ENCODE data around the gene CAP1. TPM values are rescaled to one million over a fixed set of nuclear protein-coding genes. Genes with fewer than 3 reads are reported as not detected.

The CAP1 gene
- polyA plus RNA-seq, 4 donors = 186 to 224 (median 191) TPM

- H3K9me3 ChIP-seq (ENCODE audit: control insufficient read depth in 2 of 2, insufficient read depth in 1 of 2, low read depth in 1 of 2, low read length in 1 of 2) = no peaks in the 10 kb centered on the region
These were observed 16.9 kb downstream of the CAP1 start for GRCh38 chr1:40057310-40058030.

GRCh38 chr1:40058097-40058452 is 17.5 kb downstream of the CAP1 start:
- Histone ChIP-seq H3K4me1 (ENCODE audit: control insufficient read depth in 3 of 3, insufficient read depth in 2 of 3, low read depth in 1 of 3, low read length in 2 of 3) (peaks cover 17 to 33% (median 24%) of the 10 kb centered on the region in 3 donors), H3K27ac (ENCODE audit: low read depth in 1 of 3, low read length in 2 of 3) (peak overlapping the region; percentile 19 to 34 (median 34)), H3K36me3 (ENCODE audit: control insufficient read depth in 3 of 3, insufficient read depth in 2 of 3, low read depth in 1 of 3, low read length in 3 of 3) (peaks cover 10 to 24% (median 17%) of the 10 kb centered on the region in 3 donors), H3K27me3 (ENCODE audit: control insufficient read depth in 3 of 3, insufficient read depth in 3 of 3, low read length in 3 of 3) (no peaks in the 10 kb centered on the region), H3K9me3 (ENCODE audit: control insufficient read depth in 2 of 2, insufficient read depth in 1 of 2, low read depth in 1 of 2, low read length in 1 of 2) (no peaks in the 10 kb centered on the region), H3K4me3 (ENCODE audit: low read depth in 1 of 3, low read length in 3 of 3) (no peak overlapping the region)
- DNase-seq (no peak), FAIRE-seq (no peak)
- 84 to 96% (median 90%) methylated on average over 1 of the region's 1 CpG for WGBS, 3 donors

More at GRCh38 chr1:40057310-40058030, 16.9 kb downstream of the CAP1 start:
- 71 to 82% (median 72%) methylated on average over 1 of the region's 1 CpG for WGBS, 3 donors
- no peak for DNase-seq
- H3K4me3 ChIP-seq (ENCODE audit: low read depth in 1 of 3, low read length in 3 of 3) = no peak overlapping the region
- H3K36me3 ChIP-seq (ENCODE audit: control insufficient read depth in 3 of 3, insufficient read depth in 2 of 3, low read depth in 1 of 3, low read length in 3 of 3) = peaks cover 10 to 22% (median 16%) of the 10 kb centered on the region in 3 donors
- H3K27me3 ChIP-seq (ENCODE audit: control insufficient read depth in 3 of 3, insufficient read depth in 3 of 3, low read length in 3 of 3) = no peaks in the 10 kb centered on the region
- H3K4me1 ChIP-seq (ENCODE audit: control insufficient read depth in 3 of 3, insufficient read depth in 2 of 3, low read depth in 1 of 3, low read length in 2 of 3) = peaks cover 17 to 33% (median 24%) of the 10 kb centered on the region in 3 donors
- FAIRE-seq = no peak
- H3K27ac ChIP-seq (ENCODE audit: low read depth in 1 of 3, low read length in 2 of 3) = peak overlapping the region in 1 of 3 donors; percentile 27

GRCh38 chr1:40058453-40059337 is 18.2 kb downstream of the CAP1 start:
- Histone ChIP-seq H3K36me3 (ENCODE audit: control insufficient read depth in 3 of 3, insufficient read depth in 2 of 3, low read depth in 1 of 3, low read length in 3 of 3) (peaks cover 10 to 27% (median 17%) of the 10 kb centered on the region in 3 donors), H3K27ac (ENCODE audit: low read depth in 1 of 3, low read length in 2 of 3) (peak overlapping the region; percentile 40 to 82 (median 82)), H3K4me1 (ENCODE audit: control insufficient read depth in 3 of 3, insufficient read depth in 2 of 3, low read depth in 1 of 3, low read length in 2 of 3) (peaks cover 17 to 31% (median 24%) of the 10 kb centered on the region in 3 donors), H3K9me3 (ENCODE audit: control insufficient read depth in 2 of 2, insufficient read depth in 1 of 2, low read depth in 1 of 2, low read length in 1 of 2) (no peaks in the 10 kb centered on the region), H3K4me3 (ENCODE audit: low read depth in 1 of 3, low read length in 3 of 3) (no peak overlapping the region), H3K27me3 (ENCODE audit: control insufficient read depth in 3 of 3, insufficient read depth in 3 of 3, low read length in 3 of 3) (no peaks in the 10 kb centered on the region)
- DNase-seq = peak; percentile 48 to 53
- WGBS, 3 donors = 60 to 69% (median 67%) methylated on average over 7 of the region's 7 CpGs
- FAIRE-seq = no peak

- H3K36me3 ChIP-seq (ENCODE audit: control insufficient read depth in 3 of 3, insufficient read depth in 2 of 3, low read depth in 1 of 3, low read length in 3 of 3) = peaks cover 12 to 34% (median 22%) of the 10 kb centered on the region in 3 donors
- peaks cover 15 to 26% (median 23%) of the 10 kb centered on the region in 3 donors for H3K4me1 ChIP-seq (ENCODE audit: control insufficient read depth in 3 of 3, insufficient read depth in 2 of 3, low read depth in 1 of 3, low read length in 2 of 3)
- no peaks in the 10 kb centered on the region for H3K27me3 ChIP-seq (ENCODE audit: control insufficient read depth in 3 of 3, insufficient read depth in 3 of 3, low read length in 3 of 3)
- H3K27ac ChIP-seq (ENCODE audit: low read depth in 1 of 3, low read length in 2 of 3) = peak overlapping the region; percentile 40 to 83 (median 82)
- no peaks in the 10 kb centered on the region for H3K9me3 ChIP-seq (ENCODE audit: control insufficient read depth in 2 of 2, insufficient read depth in 1 of 2, low read depth in 1 of 2, low read length in 1 of 2)
- H3K4me3 ChIP-seq (ENCODE audit: low read depth in 1 of 3, low read length in 3 of 3) = no peak overlapping the region
- WGBS, 3 donors = 39 to 56% (median 46%) methylated on average over 4 of the region's 4 CpGs
- peak; percentile 35 to 62 for DNase-seq
- FAIRE-seq = no peak
These were observed 18.9 kb downstream of the CAP1 start for GRCh38 chr1:40059338-40059959.

- Histone ChIP-seq H3K27ac (ENCODE audit: low read depth in 1 of 3, low read length in 2 of 3) (peak overlapping the region; percentile 40 to 83 (median 50)), H3K27me3 (ENCODE audit: control insufficient read depth in 3 of 3, insufficient read depth in 3 of 3, low read length in 3 of 3) (no peaks in the 10 kb centered on the region), H3K36me3 (ENCODE audit: control insufficient read depth in 3 of 3, insufficient read depth in 2 of 3, low read depth in 1 of 3, low read length in 3 of 3) (peaks cover 15 to 38% (median 27%) of the 10 kb centered on the region in 3 donors), H3K4me3 (ENCODE audit: low read depth in 1 of 3, low read length in 3 of 3) (no peak overlapping the region), H3K9me3 (ENCODE audit: control insufficient read depth in 2 of 2, insufficient read depth in 1 of 2, low read depth in 1 of 2, low read length in 1 of 2) (no peaks in the 10 kb centered on the region), H3K4me1 (ENCODE audit: control insufficient read depth in 3 of 3, insufficient read depth in 2 of 3, low read depth in 1 of 3, low read length in 2 of 3) (peaks cover 9 to 25% (median 21%) of the 10 kb centered on the region in 3 donors)
- DNase-seq = no peak
- 51 to 69% (median 61%) methylated on average over 7 of the region's 7 CpGs for WGBS, 3 donors
- FAIRE-seq = no peak
These were observed 19.6 kb downstream of the CAP1 start for GRCh38 chr1:40059960-40060750.

GRCh38 chr1:40064797-40065499 is 24.4 kb downstream of the CAP1 start:
- H3K4me1 ChIP-seq (ENCODE audit: control insufficient read depth in 3 of 3, insufficient read depth in 2 of 3, low read depth in 1 of 3, low read length in 2 of 3) = peaks cover 0 to 5% (median 2%) of the 10 kb centered on the region in 3 donors
- peaks cover 36 to 52% (median 46%) of the 10 kb centered on the region in 3 donors for H3K36me3 ChIP-seq (ENCODE audit: control insufficient read depth in 3 of 3, insufficient read depth in 2 of 3, low read depth in 1 of 3, low read length in 3 of 3)
- H3K9me3 ChIP-seq (ENCODE audit: control insufficient read depth in 2 of 2, insufficient read depth in 1 of 2, low read depth in 1 of 2, low read length in 1 of 2) = no peaks in the 10 kb centered on the region
- H3K27ac ChIP-seq (ENCODE audit: low read depth in 1 of 3, low read length in 2 of 3) = peak overlapping the region in 1 of 3 donors; percentile 47
- no peak overlapping the region for H3K4me3 ChIP-seq (ENCODE audit: low read depth in 1 of 3, low read length in 3 of 3)
- no peaks in the 10 kb centered on the region for H3K27me3 ChIP-seq (ENCODE audit: control insufficient read depth in 3 of 3, insufficient read depth in 3 of 3, low read length in 3 of 3)
- WGBS, 3 donors = 73 to 97% (median 78%) methylated on average over 2 of the region's 2 CpGs
- DNase-seq = no peak
- no peak for FAIRE-seq

- H3K4me3 ChIP-seq (ENCODE audit: low read depth in 1 of 3, low read length in 3 of 3) = no peak overlapping the region
- peaks cover 39 to 59% (median 45%) of the 10 kb centered on the region in 3 donors for H3K36me3 ChIP-seq (ENCODE audit: control insufficient read depth in 3 of 3, insufficient read depth in 2 of 3, low read depth in 1 of 3, low read length in 3 of 3)
- no peaks in the 10 kb centered on the region for H3K4me1 ChIP-seq (ENCODE audit: control insufficient read depth in 3 of 3, insufficient read depth in 2 of 3, low read depth in 1 of 3, low read length in 2 of 3)
- no peaks in the 10 kb centered on the region for H3K27me3 ChIP-seq (ENCODE audit: control insufficient read depth in 3 of 3, insufficient read depth in 3 of 3, low read length in 3 of 3)
- 85 to 91% (median 91%) methylated on average over 2 of the region's 2 CpGs for WGBS, 3 donors
- H3K9me3 ChIP-seq (ENCODE audit: control insufficient read depth in 2 of 2, insufficient read depth in 1 of 2, low read depth in 1 of 2, low read length in 1 of 2) = no peaks in the 10 kb centered on the region
- DNase-seq (no peak), FAIRE-seq (no peak)
- no peak overlapping the region for H3K27ac ChIP-seq (ENCODE audit: low read depth in 1 of 3, low read length in 2 of 3)
These were observed 26.5 kb downstream of the CAP1 start for GRCh38 chr1:40067023-40067422.
